Hippocampal formation (tissue), 2 donors: ENCODE data around the gene ABCB6.
"Not testable (repeated sequence)": the region's sequence is repeated elsewhere in the genome, so short reads cannot be mapped to it uniquely, and the experiment has no call there.

Experiments used
- DNase-seq, 2 donors: peaks; one replicate each; lab custom pipeline; 2025; lab: John Stamatoyannopoulos, UW

The ABCB6 gene

GRCh38 chr2:219218732-219219701 lies at the start of gene ABCB6:
ABCB6 (minus strand) TSS chr2:219218958; CDS start chr2:219218673, 285 bp downstream.
- peak; percentile 93 to 96 for DNase-seq

- DNase-seq: no peak
Observed at GRCh38 chr2:219268294-219268693, 49.5 kb upstream of the ABCB6 start.

GRCh38 chr2:219266886-219267285 lies 48.1 kb upstream of the ABCB6 start:
- DNase-seq: no peak

GRCh38 chr2:219266232-219266631 lies 47.5 kb upstream of the ABCB6 start:
- no peak for DNase-seq

- no peak for DNase-seq
Observed at GRCh38 chr2:219261024-219261855, 42.5 kb upstream of the ABCB6 start.

GRCh38 chr2:219258942-219259341 lies 40.2 kb upstream of the ABCB6 start:
- not testable (repeated sequence) for DNase-seq

- no peak for DNase-seq
Observed at GRCh38 chr2:219254590-219255201, 35.9 kb upstream of the ABCB6 start.

GRCh38 chr2:219253753-219254589 lies 35.2 kb upstream of the ABCB6 start, which contains the start of gene TUBA4A:
TUBA4A (minus strand) TSS chr2:219253918; CDS start chr2:219253858, 60 bp downstream.
- DNase-seq: peak; percentile 71 to 72

GRCh38 chr2:219252900-219253752 lies 34.4 kb upstream of the ABCB6 start, which contains the start of gene TUBA4B:
TUBA4B (plus strand) TSS chr2:219253243; CDS start chr2:219253408, 165 bp downstream.
- DNase-seq: no peak

- no peak for DNase-seq
Observed at GRCh38 chr2:219252570-219252899, 33.8 kb upstream of the ABCB6 start.

- no peak for DNase-seq
Observed at GRCh38 chr2:219252084-219252483, 33.3 kb upstream of the ABCB6 start.

- DNase-seq: no peak
Observed at GRCh38 chr2:219251656-219252055, 32.9 kb upstream of the ABCB6 start.

GRCh38 chr2:219250049-219250781 lies 31.5 kb upstream of the ABCB6 start:
- DNase-seq: no peak

GRCh38 chr2:219249203-219249980 lies 30.6 kb upstream of the ABCB6 start:
- peak; percentile 53 to 67 for DNase-seq

- DNase-seq: no peak
Observed at GRCh38 chr2:219248845-219249202, 30.1 kb upstream of the ABCB6 start.

GRCh38 chr2:219247678-219248642 lies 29.2 kb upstream of the ABCB6 start:
- no peak for DNase-seq

- no peak for DNase-seq
Observed at GRCh38 chr2:219246559-219246958, 27.8 kb upstream of the ABCB6 start.

- no peak for DNase-seq
Observed at GRCh38 chr2:219245899-219246230, 27.1 kb upstream of the ABCB6 start.
